ENCODE results near the gene EIF4E1B. TPM values are rescaled to one million over a fixed set of nuclear protein-coding genes. Genes with fewer than 3 reads are reported as not detected.

EIF4E1B gene
- total RNA-seq, 1 donor from 2014 or later = not detected

- H3K9me3 ChIP-seq (replicated peaks) = no peaks in the 10 kb centered on the region
- H3K36me3 ChIP-seq = no peaks in the 10 kb centered on the region
- H3K4me3 ChIP-seq = peak overlapping the region; percentile 14
- H3K4me1 ChIP-seq = peaks cover 32% of the 10 kb centered on the region
- no peak overlapping the region for H3K27ac ChIP-seq (replicated peaks)
- no peak for TF ChIP-seq CTCF (IDR thresholded peaks at IDR 0.05; ENCODE audit: borderline replicate concordance)
- peaks cover 98% of the 10 kb centered on the region for H3K27me3 ChIP-seq (ENCODE audit: low read depth)
- no peak for DNase-seq
- intact Hi-C loops (cut with micrococcal nuclease) = no loop called here
Observed at GRCh38 chr5:176619569-176620332, 10.7 kb upstream of the EIF4E1B start.

DNA sequence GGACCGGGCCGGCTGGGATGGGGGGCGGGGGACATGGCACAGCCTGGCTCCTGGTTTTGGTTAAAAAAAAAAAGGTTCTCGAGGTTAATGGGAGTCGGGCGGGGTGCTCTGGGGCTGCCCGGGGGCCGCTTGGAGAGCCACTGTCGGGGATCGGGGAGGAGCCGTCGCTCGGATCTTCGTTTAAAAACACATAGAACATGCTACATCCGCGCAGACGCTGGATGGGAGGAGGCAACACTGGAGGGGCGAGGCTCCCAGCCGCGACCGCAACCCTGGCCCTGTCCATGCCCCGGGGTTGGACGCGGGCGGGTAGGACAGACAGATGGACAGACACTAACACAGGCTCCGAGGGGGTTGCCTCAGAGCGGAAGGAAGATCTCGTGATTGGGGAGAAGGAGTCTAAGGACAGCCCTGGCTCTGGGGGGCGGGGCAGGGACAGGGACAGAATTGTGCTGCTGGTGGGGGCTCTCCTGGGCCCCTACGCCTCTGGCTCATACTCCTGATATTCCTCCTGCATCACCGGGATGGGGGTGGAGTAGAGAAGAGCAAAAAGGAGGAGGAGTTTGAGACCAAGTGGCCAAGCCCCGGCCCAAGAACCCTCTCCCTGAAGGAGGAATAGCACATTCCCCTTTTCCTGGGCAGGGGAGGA is 10.0 kb upstream of the EIF4E1B start:
- H3K27ac ChIP-seq (replicated peaks) = no peak overlapping the region
- DNase-seq = no peak
- H3K4me3 ChIP-seq = no peak overlapping the region
- peaks cover 32% of the 10 kb centered on the region for H3K4me1 ChIP-seq
- no peak for TF ChIP-seq CTCF (IDR thresholded peaks at IDR 0.05; ENCODE audit: borderline replicate concordance)
- H3K9me3 ChIP-seq (replicated peaks) = no peaks in the 10 kb centered on the region
- intact Hi-C loops (cut with micrococcal nuclease) = no loop called here
- no peaks in the 10 kb centered on the region for H3K36me3 ChIP-seq
- H3K27me3 ChIP-seq (ENCODE audit: low read depth) = peaks cover 98% of the 10 kb centered on the region

GRCh38 chr5:176621661-176622079 is 8.8 kb upstream of the EIF4E1B start:
- no peak overlapping the region for H3K4me3 ChIP-seq
- no peak overlapping the region for H3K27ac ChIP-seq (replicated peaks)
- DNase-seq = no peak
- H3K27me3 ChIP-seq (ENCODE audit: low read depth) = peaks cover 98% of the 10 kb centered on the region
- H3K4me1 ChIP-seq = peaks cover 32% of the 10 kb centered on the region
- intact Hi-C loops (cut with micrococcal nuclease) = no loop called here
- H3K36me3 ChIP-seq = no peaks in the 10 kb centered on the region
- no peak for TF ChIP-seq CTCF (IDR thresholded peaks at IDR 0.05; ENCODE audit: borderline replicate concordance)
- no peaks in the 10 kb centered on the region for H3K9me3 ChIP-seq (replicated peaks)

- Histone ChIP-seq H3K4me3 (no peak overlapping the region), H3K4me1 (peaks cover 27% of the 10 kb centered on the region), H3K27me3 (ENCODE audit: low read depth) (peaks cover 98% of the 10 kb centered on the region), H3K27ac (replicated peaks) (no peak overlapping the region), H3K9me3 (replicated peaks) (no peaks in the 10 kb centered on the region), H3K36me3 (no peaks in the 10 kb centered on the region)
- no peak for DNase-seq
- no peak for TF ChIP-seq CTCF (IDR thresholded peaks at IDR 0.05; ENCODE audit: borderline replicate concordance)
- intact Hi-C loops (cut with micrococcal nuclease) = no loop called here
Observed at GRCh38 chr5:176624142-176624541, 6.3 kb upstream of the EIF4E1B start.

DNA sequence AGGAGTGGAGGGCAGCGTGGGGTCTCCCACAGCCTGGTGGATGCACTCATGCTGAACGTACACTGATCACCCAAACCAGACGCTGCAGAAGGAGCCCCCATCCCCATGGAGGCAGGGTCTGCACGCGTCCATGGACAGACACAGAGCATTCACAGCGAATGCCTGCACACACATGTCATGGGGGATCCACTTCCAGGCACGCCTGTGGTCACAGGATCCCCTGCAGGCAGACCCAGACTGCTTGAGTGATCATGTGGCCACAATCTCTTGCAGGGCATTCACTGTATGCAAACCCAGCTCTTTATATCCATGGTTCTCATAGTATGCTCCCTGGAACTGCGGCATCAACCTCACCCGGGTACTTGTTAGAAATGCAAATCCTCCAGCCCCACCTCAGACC is 5.5 kb upstream of the EIF4E1B start:
- H3K9me3 ChIP-seq (replicated peaks) = no peaks in the 10 kb centered on the region
- H3K27ac ChIP-seq (replicated peaks) = no peak overlapping the region
- no peaks in the 10 kb centered on the region for H3K36me3 ChIP-seq
- TF ChIP-seq CTCF (IDR thresholded peaks at IDR 0.05; ENCODE audit: borderline replicate concordance) = no peak
- H3K27me3 ChIP-seq (ENCODE audit: low read depth) = peaks cover 98% of the 10 kb centered on the region
- intact Hi-C loops (cut with micrococcal nuclease) = no loop called here
- DNase-seq = no peak
- H3K4me1 ChIP-seq = peaks cover 26% of the 10 kb centered on the region
- no peak overlapping the region for H3K4me3 ChIP-seq

All from left ventricle myocardium inferior (tissue), 1 donor.